Spleen (tissue), 7 donors: ENCODE data around the gene ZNRF3.

ENCODE experiments used
- POLR2A ChIP-seq, 3 donors: fragments of 450-650 bp; IDR thresholded peaks; one replicate each; pipeline ENCODE4 v1.5.1; 2017; ENCODE audit warnings: antibody characterized with exemption in 3 of 3, mild to moderate bottlenecking in 1 of 3
- POLR2AphosphoS5 ChIP-seq, 3 donors: sonication (generic); formaldehyde crosslinking; IDR thresholded peaks; one replicate each; pipeline ENCODE4 v1.5.1; 2017; ENCODE audit warnings: antibody characterized with exemption in 3 of 3
- TF ChIP-seq, protein P1 (sequence below), 11 experiments: fragments of 200-600 bp in 7 of 11; fragments of 450-650 bp in 4 of 11; sonication (generic) in 4 of 11; IDR thresholded peaks in 8 of 11; conservative IDR thresholded peaks in 3 of 11; 1 replicate in 7 of 11; 2 replicates in 4 of 11; pipeline versions ENCODE4 v1.4.0 to v1.8.0; 2016 to 2021; ENCODE audit warnings: antibody characterized with exemption in 11 of 11, inconsistent platforms in 4 of 11, mild to moderate bottlenecking in 1 of 11
- donor health status: DM: no; HTN: no; CAD: no; lungs with moderate emphysema.
- donor health status: DM: no; HTN: no; CAD: no.
- donor health status: DM: no; HTN: no; CAD: no.

GRCh38 chr22:29018293-29019189 is 135.2 kb downstream of the ZNRF3 start:
- TF ChIP-seq, protein P1, sequence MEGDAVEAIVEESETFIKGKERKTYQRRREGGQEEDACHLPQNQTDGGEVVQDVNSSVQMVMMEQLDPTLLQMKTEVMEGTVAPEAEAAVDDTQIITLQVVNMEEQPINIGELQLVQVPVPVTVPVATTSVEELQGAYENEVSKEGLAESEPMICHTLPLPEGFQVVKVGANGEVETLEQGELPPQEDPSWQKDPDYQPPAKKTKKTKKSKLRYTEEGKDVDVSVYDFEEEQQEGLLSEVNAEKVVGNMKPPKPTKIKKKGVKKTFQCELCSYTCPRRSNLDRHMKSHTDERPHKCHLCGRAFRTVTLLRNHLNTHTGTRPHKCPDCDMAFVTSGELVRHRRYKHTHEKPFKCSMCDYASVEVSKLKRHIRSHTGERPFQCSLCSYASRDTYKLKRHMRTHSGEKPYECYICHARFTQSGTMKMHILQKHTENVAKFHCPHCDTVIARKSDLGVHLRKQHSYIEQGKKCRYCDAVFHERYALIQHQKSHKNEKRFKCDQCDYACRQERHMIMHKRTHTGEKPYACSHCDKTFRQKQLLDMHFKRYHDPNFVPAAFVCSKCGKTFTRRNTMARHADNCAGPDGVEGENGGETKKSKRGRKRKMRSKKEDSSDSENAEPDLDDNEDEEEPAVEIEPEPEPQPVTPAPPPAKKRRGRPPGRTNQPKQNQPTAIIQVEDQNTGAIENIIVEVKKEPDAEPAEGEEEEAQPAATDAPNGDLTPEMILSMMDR (IDR thresholded peaks at IDR 0.05 in 8 of 11, conservative IDR thresholded peaks at IDR 0.05 in 3 of 11) = no peak
- TF ChIP-seq POLR2AphosphoS5 (IDR thresholded peaks at IDR 0.05) (no peak), POLR2A (IDR thresholded peaks at IDR 0.05) (no peak)
